CD4-positive, alpha-beta T cell treated with Interleukin-21 for 1 hour (primary cell): ENCODE results near the gene COL5A1.

Experiments
- DNase-seq: peaks from one replicate; pipeline ENCODE4 v3.0.0-alpha.2; 2020

COL5A1 gene

DNA sequence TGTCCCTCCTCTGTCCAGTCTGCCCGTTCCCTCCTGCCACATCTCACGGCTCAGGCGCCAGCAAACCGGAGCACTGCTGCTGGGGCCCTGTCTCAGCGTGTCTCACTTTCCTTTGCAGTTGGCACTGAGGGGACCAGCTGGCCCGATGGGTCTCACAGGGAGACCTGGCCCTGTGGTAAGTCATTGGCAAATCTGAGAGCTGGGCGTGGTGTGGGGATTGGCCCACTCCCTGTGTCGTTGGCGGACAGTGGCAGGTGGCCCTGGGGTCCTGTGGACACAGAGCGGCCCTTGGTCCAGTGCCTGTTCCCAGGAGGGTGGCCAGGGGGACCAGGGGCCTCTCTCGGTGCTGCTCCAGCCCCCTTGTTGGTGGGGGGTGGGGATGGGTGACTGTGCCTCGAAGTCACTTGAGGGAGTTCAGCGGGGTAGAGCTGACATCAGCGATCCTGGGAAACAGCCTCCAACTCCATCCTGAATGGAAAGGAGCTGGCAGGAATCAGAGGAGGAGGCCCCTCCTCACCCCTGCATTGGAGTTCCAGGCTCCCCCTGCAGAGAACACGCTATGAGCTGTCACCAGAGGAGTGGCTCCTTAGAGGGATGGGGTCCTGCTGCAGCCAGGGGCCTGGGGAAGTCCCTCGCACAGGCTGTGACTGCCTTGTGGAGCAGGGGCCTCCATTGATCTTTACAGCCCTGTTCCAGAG, 111.0 kb downstream of the COL5A1 start:
- DNase-seq, result no peak

DNA sequence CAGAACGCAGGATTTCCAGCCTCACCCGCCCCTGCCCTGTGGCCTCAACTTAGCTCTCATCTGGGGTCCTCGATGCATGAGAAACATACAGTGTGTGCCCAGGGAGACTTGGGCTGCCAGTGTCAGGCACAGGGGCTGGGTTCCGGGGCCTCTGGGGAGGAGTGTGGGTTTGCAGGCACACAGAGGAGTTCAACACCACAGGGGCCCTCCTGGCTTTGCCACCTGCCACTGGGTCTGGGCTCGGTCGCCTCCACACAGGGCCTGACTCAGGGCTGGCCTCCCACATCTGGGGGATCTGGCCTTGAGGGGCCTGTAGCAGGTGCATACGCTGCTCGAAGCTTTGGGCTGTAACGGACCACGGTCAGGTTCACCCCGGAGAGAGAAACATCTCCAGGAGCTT, 111.6 kb downstream of the COL5A1 start:
- no peak for DNase-seq

DNA sequence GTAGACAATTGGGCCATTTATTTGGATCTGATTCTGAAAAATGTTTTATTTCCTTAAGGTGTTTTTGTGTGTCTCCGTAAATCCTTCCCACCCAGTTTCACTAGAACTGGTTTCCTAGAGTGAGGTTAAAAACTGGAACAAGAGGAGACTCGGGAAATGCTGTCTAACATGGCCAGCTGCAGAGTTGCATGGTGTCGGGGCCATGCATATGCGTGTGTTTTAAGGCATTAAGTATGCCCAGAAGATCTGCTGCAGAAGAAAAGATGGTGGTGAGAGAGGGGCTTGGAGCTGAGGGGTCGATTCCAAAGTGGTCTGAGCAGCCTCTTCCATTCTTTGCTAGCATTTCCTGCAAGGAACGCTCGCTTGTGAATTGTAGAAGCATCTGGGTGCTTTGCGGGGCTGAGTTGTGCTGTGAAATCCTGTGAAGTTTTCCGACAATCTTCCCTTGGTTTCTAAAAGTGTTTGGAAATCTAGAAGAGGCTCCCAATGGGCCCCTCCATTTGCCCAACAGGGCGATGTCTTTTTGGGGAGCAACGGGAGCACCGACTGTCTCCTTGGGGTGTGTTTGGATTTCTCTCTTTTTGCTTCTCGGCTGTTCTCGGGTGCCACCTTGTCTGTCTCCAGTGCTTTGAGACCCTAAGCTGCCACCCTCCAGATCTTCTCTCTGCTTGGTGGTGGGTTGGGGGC, 113.8 kb downstream of the COL5A1 start:
- no peak for DNase-seq

- no peak for DNase-seq
Observed at GRCh38 chr9:134756098-134756497, 114.5 kb downstream of the COL5A1 start.

DNA sequence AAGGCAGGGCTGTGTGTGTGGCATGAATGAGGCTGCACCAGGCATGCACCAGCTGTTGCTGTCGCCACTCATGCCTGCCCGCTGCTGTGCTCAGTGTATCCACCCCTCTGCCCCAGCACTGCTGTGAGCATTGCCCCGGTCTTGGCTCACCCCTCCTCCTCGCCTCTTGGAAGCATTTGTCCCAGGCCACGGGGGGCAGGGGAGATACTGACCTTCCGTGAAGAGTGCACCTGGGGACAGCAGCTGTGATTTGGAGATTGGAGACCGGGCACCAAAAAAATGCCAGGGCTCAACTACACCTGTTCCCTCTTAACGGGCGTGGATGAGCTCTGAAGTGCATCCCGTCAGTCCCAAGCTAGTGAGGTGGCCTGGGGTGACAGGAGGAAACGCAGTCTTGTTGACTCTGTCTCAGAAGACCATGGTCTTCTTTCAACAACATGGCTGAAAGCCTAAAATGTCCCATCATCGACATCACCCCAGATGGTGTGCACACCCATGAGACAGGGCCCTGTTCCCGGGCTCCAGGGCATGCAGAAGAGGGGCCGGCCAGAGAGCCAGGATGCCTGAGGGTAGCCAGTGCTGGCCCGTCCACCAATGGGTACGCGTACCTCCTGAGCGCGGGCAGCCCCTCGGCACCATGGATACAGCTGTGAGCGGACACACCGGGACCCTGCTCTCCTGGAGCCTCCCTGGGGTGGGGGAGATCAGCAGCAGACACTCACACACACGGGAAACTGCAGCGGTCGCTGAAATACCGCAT, 115.8 kb downstream of the COL5A1 start:
- DNase-seq, result no peak

DNA sequence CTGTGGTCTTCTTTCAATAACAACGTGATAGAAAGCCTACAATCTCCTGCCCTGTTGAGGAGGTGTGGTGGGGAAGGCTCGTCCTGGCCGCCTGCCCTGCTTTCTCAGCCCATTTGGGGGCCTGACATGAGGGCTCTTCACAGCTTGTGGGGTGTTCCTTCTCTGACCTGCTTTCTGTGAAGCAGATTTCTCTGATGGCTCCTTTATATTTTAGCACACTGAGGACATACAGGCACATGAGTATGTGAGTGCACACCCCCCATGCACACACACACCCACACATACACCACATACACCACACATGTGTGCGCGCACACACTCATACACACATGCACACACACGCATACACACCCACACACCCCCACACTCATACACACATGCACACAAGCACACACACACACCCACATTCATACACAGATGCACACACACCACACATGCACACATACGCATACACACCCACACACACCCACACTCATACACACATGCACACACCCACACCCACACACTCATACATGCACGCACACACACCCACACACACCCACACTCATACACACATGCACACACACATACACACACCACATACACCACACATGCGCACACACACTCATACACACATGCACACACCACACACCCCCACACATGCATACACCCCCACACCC, 117.5 kb downstream of the COL5A1 start:
- no peak for DNase-seq

GRCh38 chr9:134759913-134760312, 118.3 kb downstream of the COL5A1 start:
- DNase-seq, result no peak

- no peak for DNase-seq
Observed at GRCh38 chr9:134760750-134761420, 119.3 kb downstream of the COL5A1 start.

DNA sequence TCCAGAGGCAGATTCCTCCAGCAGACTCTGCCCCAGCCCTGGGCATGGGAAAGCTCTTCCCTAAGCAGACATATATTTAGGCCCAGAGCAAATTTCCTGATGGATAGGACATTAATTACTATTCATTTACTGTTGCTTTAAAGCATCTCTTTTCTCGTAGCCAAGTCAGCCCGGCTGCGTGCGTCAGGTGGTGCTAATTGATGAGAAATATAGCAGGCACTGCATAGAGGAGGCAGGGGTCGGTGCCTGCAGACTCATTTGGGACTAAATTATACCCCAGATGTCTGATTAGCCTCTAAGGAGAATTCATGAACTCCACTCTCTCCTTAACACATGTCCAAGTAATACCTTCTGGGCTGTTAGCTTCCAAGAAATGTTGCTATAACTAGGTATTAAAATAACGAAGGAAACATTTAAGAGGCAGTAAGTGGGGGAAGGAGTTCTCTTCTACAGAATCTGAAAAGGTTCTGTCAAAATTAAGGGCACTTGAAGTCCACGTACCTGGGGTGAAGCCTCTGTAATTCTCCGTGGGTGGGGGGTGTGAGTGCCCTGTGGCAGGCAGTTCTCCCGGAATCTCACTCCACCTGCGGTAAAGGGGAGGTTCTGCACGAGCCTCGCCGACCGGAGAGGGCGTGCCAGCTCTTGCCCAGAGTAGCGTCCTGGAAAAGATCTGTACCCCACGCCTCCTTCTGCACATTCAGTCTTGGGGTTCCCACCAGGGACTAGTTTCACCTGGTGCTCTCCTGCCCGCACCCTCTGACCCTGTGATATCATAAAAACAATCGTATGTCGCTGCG, 123.1 kb downstream of the COL5A1 start:
- DNase-seq, result no peak

DNA sequence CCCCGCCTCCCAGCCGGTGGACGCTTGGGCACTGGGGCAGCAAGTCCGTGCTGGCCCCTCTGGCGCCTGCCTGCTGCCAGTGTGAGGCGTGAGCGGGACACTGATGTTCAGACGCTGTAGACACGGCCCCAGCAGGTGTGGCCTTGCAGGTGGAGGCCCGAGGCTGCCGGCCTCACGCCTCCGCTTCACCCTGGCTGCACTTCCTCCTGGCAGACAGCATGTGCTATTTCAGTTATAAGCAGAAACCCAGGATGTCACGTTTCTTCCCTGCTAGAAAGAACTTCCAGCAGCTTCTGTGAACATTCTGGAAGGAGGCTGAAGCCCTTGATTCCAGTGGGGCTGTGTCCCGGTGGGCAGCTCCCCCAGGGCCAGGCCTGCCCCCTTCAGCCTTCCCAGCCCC, 124.2 kb downstream of the COL5A1 start:
- no peak for DNase-seq

DNA sequence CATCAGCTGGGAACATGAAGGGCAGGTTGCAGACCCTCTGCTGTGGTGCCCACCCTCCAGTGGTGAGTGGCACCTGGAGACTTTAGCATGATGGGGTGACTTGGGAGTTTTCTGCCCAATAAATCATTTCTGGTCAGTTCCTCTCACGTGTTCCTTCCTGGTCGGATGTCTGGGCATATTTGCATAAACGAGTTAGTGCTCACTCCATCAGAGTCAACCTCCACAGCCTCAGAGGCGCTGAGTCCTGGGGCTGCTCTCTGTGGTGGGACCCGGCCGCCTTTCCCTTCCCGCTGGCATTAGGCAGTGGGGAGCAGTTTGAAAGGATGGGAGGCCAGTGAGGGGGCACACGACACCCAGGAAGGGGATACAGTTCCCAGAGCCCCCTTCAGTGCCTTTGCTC, 125.0 kb downstream of the COL5A1 start:
- no peak for DNase-seq

GRCh38 chr9:134768332-134768708, 126.7 kb downstream of the COL5A1 start:
- no peak for DNase-seq

DNA sequence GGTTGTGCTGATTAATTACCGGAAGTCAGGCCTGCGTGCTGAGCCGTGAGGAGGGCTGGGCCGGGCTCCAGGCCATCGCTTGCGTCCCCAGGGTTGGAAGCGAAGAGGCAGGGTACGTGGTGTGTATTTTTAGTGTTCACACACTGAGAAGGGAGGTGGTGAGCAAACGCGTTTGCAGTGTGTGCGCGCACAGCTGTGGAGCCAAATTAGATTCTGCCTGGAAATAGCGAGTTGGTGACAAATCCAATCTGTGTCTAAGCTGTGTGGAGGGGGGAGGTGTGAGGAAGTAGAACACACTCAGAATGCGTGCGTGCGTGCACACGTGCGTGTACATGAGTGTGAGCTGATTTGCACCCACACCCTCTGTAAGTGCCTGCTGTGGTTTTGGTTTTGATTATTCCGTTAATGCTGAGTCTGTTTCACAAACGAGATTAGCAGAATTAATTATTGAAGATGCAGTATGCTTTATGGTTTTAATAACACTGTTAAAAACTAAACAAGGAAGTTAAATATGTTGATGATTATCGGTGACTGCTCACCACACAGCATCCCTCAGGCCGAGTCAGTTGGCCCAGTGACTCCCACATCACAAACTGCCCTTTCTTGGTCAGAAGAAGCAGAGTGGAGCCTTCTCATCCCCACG, 127.2 kb downstream of the COL5A1 start:
- no peak for DNase-seq

DNA sequence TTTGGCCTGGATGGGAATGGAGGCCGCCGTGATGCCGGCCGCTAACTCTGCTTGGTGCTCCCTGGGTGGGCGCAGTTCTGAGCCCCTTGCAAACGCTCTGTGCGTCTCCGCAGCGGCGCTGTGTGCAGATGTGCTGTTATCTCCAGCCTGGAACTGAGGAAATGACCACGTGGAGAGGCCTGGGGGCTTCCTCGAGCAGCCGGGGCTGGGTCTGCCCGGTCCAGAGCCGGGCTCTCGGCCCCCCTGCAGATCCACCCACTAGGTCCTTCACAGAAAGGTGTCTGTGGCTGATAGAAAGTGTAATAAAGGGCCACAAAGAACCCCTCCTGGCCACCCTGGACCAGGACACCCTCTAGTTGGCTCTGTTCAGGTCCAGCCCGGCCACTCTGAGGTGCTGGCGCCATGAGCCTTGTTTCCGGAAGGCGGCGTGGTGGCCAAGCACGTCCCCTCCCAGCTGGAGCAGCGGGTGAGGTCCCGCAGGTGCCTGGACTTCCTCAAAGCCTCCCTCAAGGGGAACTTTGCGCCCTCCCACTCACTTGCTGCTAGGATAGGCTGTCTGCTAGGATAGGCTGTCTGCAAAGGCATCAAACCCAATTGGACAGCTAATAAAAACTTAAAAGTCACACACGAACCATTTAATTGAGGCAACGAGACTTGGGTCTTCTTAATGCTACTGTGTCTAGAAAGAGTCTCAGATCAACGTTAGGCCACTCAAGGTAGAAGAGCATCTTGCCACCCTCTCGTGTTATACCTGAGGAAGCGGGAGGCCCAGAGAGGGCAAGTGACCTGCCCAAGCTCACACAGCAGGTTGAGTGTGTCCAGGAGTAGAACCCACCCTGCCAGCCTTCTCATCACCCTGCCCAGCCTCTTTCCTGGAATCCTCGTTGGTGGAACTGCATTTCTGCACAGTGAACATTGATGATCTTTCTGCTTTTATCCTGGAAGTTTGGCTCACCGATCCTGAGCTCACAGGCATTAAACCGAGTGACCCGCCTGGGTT, 129.7 kb downstream of the COL5A1 start:
- no peak for DNase-seq

DNA sequence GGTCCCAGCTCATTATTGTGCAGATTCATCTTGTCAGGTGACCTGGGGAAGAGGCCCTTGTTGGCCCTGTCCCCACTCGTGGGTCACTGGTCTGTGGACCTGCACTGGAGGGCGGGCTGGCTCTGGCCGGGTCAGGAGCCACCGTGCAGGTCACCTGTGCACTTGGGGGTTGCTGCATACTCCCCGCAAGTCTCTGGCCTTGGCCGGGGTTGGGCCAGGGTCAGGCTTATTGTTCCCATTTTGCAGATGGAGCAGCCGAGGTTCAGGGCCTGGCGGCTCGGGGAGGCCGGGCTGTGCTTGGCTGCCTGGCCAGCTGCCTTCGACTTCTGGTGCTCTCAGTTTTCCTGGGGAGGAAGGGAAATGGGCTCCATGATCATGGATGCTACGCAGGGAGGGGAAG, 130.7 kb downstream of the COL5A1 start:
- DNase-seq, result no peak

DNA sequence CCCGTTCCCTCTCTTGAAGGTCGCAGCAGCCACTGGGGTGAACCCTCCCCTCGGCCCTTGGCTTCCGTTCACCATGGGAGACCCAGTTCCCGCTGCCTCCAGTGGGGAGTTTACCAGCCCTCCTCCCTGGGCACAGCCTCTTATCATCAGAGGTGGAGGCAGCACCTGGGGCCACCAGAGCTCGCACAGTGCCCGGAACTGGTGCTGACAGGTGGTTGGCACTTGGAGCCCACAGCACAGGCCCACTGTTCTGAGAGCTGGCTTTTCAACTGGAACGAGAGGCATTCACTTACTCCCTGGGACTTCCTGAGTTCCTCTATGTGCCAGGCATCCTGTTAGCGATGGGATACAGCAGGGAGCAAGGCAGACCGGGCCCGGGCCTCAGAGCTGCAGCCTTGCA, 132.2 kb downstream of the COL5A1 start:
- no peak for DNase-seq

- DNase-seq, result no peak
Observed at GRCh38 chr9:134774410-134774809, 132.8 kb downstream of the COL5A1 start.

DNA sequence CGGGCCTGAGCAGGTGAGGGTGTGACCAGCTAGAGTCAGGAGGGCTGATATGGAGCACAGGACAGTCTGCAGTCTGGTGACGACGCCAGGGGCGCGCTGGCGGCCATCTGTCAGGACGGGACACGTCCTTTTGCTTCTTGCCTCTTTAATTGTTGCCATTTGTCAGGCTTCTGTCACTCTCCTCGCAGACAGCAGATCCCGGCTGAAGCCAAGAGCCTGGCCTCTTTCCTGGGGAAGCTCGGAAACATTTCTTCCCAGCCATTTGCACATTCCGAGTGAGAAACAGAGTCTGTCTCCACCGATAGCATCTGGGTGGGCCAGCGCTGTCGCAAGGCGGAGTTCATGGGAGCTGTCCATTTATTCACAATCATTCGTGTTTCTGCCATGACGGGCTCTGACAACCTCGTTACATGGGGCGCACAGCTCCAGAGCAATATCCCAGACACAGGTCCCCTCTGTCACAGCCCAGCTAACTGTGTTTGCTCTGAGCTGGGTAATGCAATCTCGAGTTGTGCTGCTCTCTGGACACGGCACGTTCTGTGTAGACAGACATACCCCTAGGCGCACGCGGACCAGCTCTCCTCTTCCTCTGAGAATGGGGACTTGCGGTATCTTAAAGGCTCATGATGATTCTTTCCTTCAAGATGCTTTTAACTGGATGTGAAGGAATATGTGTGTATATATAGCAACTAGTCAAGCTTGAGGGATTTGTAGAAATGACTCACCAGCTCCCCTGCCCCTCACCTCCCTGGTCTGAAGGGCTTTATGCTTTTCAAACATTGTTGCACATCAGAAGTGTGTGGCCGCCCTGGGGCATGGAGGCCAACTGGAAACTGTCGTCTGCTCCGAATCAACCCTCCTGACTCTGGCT, 133.7 kb downstream of the COL5A1 start:
- no peak for DNase-seq

DNA sequence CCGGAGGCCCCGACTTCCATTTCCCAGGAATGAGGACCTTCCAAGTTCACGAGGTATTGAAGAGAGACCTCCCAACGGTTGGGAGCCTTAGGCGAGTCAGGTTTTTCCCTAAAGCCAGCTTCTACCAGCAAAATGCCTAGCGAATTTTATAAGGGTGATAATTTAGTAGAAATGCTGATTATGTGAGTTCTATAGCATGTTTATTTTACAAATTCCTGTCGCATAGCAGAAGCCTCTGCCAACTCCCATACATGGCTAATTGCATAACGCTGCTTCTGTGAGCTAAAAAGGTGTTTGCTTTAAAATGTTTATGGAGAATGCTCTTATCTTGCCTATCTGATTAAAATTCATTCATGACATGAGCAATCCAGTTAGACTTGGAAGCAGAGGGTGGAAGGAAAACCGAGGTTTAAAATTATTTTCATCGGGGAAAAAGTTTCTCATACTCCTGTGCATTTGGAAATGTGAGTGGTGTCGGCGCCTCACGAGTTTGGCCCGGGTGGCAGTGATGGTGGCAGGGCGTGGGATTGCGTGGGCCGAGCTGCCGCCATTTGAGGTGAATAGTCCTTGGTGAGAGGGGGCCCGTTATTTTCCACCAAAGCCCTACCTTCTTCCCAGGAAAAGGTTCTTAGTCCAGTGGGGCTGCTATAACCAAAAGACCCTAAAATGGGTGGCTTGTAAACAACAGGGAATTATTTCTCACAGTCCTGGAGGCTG, 134.6 kb downstream of the COL5A1 start:
- DNase-seq, result no peak
